NCI-H1694 treated with DMSO at 0.1 percent for 48 hours (cell line): ENCODE measurements around the gene OR4C5.
A peak's percentile ranks its signal among the peaks of the same experiment; 100 is the strongest.
"Not testable (repeated sequence)": the region's sequence is repeated elsewhere in the genome, so short reads cannot be mapped to it uniquely, and the experiment has no call there.

Experiments used
- DNase-seq: peaks from one replicate; lab custom pipeline; 2025; lab: John Stamatoyannopoulos, UW

Gene OR4C5

DNA sequence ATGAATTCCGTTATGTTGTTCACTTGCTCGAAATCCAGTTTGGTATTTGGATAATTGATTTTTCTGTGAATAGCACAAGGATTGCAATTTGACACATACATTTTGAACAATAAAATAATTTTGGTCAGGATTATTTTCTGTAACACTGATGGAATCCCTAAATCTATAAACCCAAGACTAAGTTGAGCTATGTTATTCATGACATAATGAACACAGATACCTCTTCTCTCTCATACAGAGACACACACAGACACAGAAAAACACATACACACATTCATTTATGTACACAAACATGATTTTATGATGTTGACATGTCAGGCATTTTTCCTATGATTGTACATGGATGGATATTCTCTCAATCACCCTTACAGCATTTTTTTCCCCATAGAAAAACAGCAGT, at the start of gene OR4C5:
Gene OR4C5 (minus strand): TSS at position 101 of the 400 bp plus-strand sequence. CDS start 0 bp downstream, at position 101.
- no peak for DNase-seq

DNA sequence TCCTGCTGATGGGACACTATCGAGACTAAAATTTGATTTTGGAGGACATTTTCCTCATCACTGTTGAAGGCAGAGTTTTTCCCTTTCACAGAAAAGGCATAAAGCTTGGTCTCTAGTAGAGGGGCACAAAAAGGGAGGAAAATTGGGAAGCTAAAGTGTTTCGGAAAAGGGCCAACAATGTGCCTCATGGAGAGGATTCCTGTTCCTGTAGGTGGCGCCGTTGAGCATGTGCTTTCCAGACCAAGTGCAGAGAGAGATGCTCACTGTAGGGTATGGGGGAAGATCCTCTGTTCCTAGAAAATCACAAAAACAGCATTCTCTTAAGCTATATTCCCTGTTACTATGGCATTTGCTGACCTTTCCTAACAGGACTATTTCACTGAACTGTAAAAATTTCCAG, 18.4 kb upstream of the OR4C5 start:
- peak; percentile 2 for DNase-seq

- not testable (repeated sequence) for DNase-seq
These were observed 17.9 kb upstream of the OR4C5 start for GRCh38 chr11:48384151-48384550.

GRCh38 chr11:48361289-48361688, 5.0 kb downstream of the OR4C5 start:
- not testable (repeated sequence) for DNase-seq

DNA sequence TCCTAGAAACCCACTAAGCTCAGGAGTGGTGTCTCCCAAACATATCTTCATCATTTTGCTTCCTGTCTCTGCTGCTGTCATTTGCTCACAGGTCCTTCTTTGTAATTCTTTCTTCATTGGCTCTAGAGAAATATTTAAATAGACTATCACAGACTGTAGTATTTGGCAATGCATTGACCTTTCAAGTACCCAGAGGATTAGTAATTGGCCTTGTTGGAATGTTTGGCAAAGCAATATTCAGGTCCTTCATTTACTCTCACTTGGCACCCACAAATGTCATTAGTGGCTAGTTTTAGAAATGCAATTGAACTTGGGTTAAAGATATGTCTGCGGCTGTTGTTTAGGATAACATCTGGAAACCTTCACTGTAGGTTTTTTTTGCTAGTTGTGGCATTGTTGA, 11.6 kb downstream of the OR4C5 start:
- DNase-seq, result no peak

- DNase-seq, result no peak
These were observed 12.3 kb downstream of the OR4C5 start for GRCh38 chr11:48354013-48354412.

DNA sequence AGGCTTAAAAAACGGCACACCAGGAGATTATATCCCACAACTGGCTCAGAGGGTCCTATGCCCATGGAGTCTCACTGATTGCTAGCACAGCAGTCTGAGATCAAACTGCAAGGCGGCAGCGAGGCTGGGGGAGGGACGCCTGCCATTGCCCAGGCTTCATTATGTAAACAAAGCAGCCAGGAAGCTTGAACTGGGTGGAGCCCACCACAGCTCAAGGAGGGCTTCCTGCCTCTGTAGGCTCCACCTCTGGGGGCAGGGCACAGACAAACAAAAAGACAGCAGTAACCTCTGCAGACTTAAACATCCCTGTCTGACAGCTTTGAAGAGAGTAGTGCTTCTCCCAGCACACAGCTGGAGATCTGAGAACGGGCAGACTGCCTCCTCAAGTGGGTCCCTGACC, 20.0 kb downstream of the OR4C5 start:
- not testable (repeated sequence) for DNase-seq

DNA sequence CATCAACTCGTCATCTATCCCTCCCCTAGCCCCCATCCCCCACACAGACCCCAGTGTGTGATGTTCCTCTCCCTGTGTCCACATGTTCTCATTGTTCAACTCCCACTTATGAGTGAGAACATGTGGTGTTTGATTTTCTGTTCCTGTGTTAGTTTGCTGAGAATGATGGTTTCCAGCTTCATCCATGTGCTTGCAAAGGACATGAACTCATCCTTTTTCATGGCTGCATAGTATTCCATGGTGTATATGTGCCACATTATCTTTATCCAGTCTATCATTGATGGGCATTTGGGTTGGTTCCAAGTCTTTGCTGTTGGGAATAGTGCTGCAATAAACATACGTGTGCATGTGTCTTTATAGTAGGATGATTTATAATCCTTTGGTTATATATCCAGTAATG, 23.8 kb downstream of the OR4C5 start:
- DNase-seq, result not testable (repeated sequence)

DNA sequence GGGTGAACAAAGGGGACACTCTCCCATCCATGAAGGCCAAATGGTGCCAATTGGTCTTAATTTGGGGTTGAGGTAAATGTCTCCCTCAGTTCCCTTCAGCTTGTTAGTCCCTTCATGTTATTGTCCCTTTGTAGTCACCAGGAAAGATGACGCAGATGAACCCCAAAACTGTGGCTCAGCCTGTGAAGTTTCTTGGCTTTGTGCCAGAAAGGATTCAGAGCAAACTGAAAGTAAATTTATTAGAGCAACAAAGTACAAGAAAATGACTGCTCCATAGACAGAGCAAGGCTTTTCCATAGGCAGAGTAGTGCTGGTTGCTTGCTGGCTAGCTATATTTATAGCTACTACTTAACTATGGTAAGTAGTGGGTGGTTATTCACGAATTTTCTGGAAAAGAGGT, 24.8 kb downstream of the OR4C5 start:
- no peak for DNase-seq

- not testable (repeated sequence) for DNase-seq
These were observed 41.6 kb downstream of the OR4C5 start, which contains the start of gene OR4C3 for GRCh38 chr11:48324620-48325019. Gene OR4C3 (plus strand): TSS chr11:48324920. CDS start chr11:48325022, 102 bp downstream.

- not testable (repeated sequence) for DNase-seq
These were observed 46.5 kb downstream of the OR4C5 start for GRCh38 chr11:48319813-48320212.
